Measurements from ENCODE around the gene PCDHB8. TPM values are rescaled to one million over a fixed set of nuclear protein-coding genes. Genes with fewer than 3 reads are reported as not detected.
"Not testable (repeated sequence)": the region's sequence is repeated elsewhere in the genome, so short reads cannot be mapped to it uniquely, and the experiment has no call there.

PCDHB8 gene
- total RNA-seq, 4 donors from 2014 or later = 0.38 to 1.1 (median 0.67) TPM

GRCh38 chr5:141192110-141192725, 14.6 kb downstream of the PCDHB8 start, which contains the start of gene PCDHB10:
Gene PCDHB10, plus strand, starts transcription at chr5:141192353. Its CDS starts 200 bp downstream, at chr5:141192553.
- no peak for TF ChIP-seq CTCF (IDR thresholded peaks at IDR 0.05; ENCODE audit: low read depth)

GRCh38 chr5:141196363-141196762, 18.8 kb downstream of the PCDHB8 start:
- no peak for TF ChIP-seq CTCF (IDR thresholded peaks at IDR 0.05; ENCODE audit: low read depth)

GRCh38 chr5:141199359-141200235, 22.0 kb downstream of the PCDHB8 start, which contains the start of gene PCDHB11:
Gene PCDHB11, plus strand, starts transcription at chr5:141199627. Its CDS starts 148 bp downstream, at chr5:141199775.
- no peak for TF ChIP-seq CTCF (IDR thresholded peaks at IDR 0.05; ENCODE audit: low read depth)

- no peak for TF ChIP-seq CTCF (IDR thresholded peaks at IDR 0.05; ENCODE audit: low read depth)
Observed at GRCh38 chr5:141208478-141208877, 30.9 kb downstream of the PCDHB8 start, which contains the start of gene PCDHB12. Gene PCDHB12, plus strand, starts transcription at chr5:141208719. Its CDS starts 189 bp downstream, at chr5:141208908.

GRCh38 chr5:141213656-141214339, 36.2 kb downstream of the PCDHB8 start, which contains the start of gene PCDHB13:
Gene PCDHB13, plus strand, starts transcription at chr5:141213919. Its CDS starts 205 bp downstream, at chr5:141214124.
- TF ChIP-seq CTCF (IDR thresholded peaks at IDR 0.05; ENCODE audit: low read depth) = not testable (repeated sequence)

- TF ChIP-seq CTCF (IDR thresholded peaks at IDR 0.05; ENCODE audit: low read depth) = no peak
Observed at GRCh38 chr5:141223112-141223783, 45.7 kb downstream of the PCDHB8 start, which contains the start of gene PCDHB14. Gene PCDHB14, plus strand, starts transcription at chr5:141223343. Its CDS starts 163 bp downstream, at chr5:141223506.

Other genes with a start within 250 kb of the PCDHB8 start
- gene PCDHAC2, start 211.3 kb upstream of the PCDHB8 start, total RNA-seq = 1 to 10 TPM in 1 of 4 donors, under 1 TPM in 3; 0.49 to 1.1 (median 0.81) TPM
- gene PCDHB1, start 126.4 kb upstream of the PCDHB8 start, total RNA-seq = not detected
- gene PCDHB2, start 83.2 kb upstream of the PCDHB8 start, total RNA-seq = 1 to 10 TPM; 1.8 to 3.2 (median 2.1) TPM
- 1 to 10 TPM in 3 of 4 donors, under 1 TPM in 1; 0.85 to 3.8 (median 2.4) TPM for gene PCDHB3, start 77.3 kb upstream of the PCDHB8 start, total RNA-seq
- gene PCDHB4, start 56.0 kb upstream of the PCDHB8 start, total RNA-seq = 1 to 10 TPM; 2.0 to 7.0 (median 4.1) TPM
- gene PCDHB5, start 42.6 kb upstream of the PCDHB8 start, total RNA-seq = 1 to 10 TPM in 2 of 4 donors, under 1 TPM in 2; 0.33 to 3.4 (median 1.6) TPM
- 1 to 10 TPM in 1 of 4 donors, under 1 TPM in 2, not detected in 1; 0.85 to 1.3 (median 0.94) TPM for gene PCDHB6, start 27.7 kb upstream of the PCDHB8 start, total RNA-seq
- 1 to 10 TPM in 3 of 4 donors, under 1 TPM in 1; 0.49 to 1.5 (median 1.3) TPM for gene PCDHB7, start 5.1 kb upstream of the PCDHB8 start, total RNA-seq
- gene PCDHB16, start 4.6 kb downstream of the PCDHB8 start, total RNA-seq = 1 to 10 TPM; 2.2 to 4.9 (median 2.7) TPM
- gene PCDHB9, start 9.4 kb downstream of the PCDHB8 start, total RNA-seq = 1 to 10 TPM; 1.0 to 2.4 (median 2.1) TPM
- 1 to 10 TPM; 2.4 to 4.7 (median 2.4) TPM for gene PCDHB10, start 14.6 kb downstream of the PCDHB8 start, total RNA-seq
- gene PCDHB11, start 21.8 kb downstream of the PCDHB8 start, total RNA-seq = 1 to 10 TPM; 1.4 to 3.5 (median 2.1) TPM
- 1 to 10 TPM; 1.0 to 3.1 (median 2.3) TPM for gene PCDHB12, start 30.9 kb downstream of the PCDHB8 start, total RNA-seq
- gene PCDHB13, start 36.1 kb downstream of the PCDHB8 start, total RNA-seq = 1 to 10 TPM; 1.9 to 3.8 (median 2.8) TPM
- gene PCDHB14, start 45.6 kb downstream of the PCDHB8 start, total RNA-seq = 1 to 10 TPM; 1.8 to 3.8 (median 2.1) TPM
- gene PCDHB15, start 67.6 kb downstream of the PCDHB8 start, total RNA-seq = 1 to 10 TPM in 2 of 4 donors, under 1 TPM in 2; 0.34 to 1.9 (median 0.96) TPM
- 1 to 10 TPM in 2 of 4 donors, under 1 TPM in 2; 0.85 to 2.3 (median 1.0) TPM for gene SLC25A2, start 126.3 kb downstream of the PCDHB8 start, total RNA-seq
- 10 to 100 TPM; 41.1 to 77.9 (median 50.1) TPM for gene TAF7, start 143.0 kb downstream of the PCDHB8 start, total RNA-seq
- gene PCDHGA1, start 152.7 kb downstream of the PCDHB8 start, total RNA-seq = under 1 TPM; under 0.01 to 0.38 (median 0.33) TPM
- gene PCDHGA2, start 161.0 kb downstream of the PCDHB8 start, total RNA-seq = 1 to 10 TPM; 2.3 to 6.5 (median 2.6) TPM
- gene PCDHGA3, start 166.0 kb downstream of the PCDHB8 start, total RNA-seq = 1 to 10 TPM; 1.8 to 3.6 (median 2.4) TPM
- 1 to 10 TPM in 3 of 4 donors, under 1 TPM in 1; 0.75 to 2.3 (median 1.5) TPM for gene PCDHGB1, start 172.3 kb downstream of the PCDHB8 start, total RNA-seq
- gene PCDHGA4, start 177.2 kb downstream of the PCDHB8 start, total RNA-seq = 1 to 10 TPM; 2.7 to 4.0 (median 3.5) TPM
- gene PCDHGB2, start 182.2 kb downstream of the PCDHB8 start, total RNA-seq = 1 to 10 TPM; 2.1 to 5.3 (median 3.8) TPM
- gene PCDHGA5, start 186.4 kb downstream of the PCDHB8 start, total RNA-seq = 1 to 10 TPM; 2.7 to 5.8 (median 3.3) TPM
- gene PCDHGB3, start 192.5 kb downstream of the PCDHB8 start, total RNA-seq = 1 to 10 TPM; 1.5 to 4.4 (median 1.9) TPM
- 1 to 10 TPM; 3.1 to 6.2 (median 3.4) TPM for gene PCDHGA6, start 196.1 kb downstream of the PCDHB8 start, total RNA-seq
- gene PCDHGA7, start 205.0 kb downstream of the PCDHB8 start, total RNA-seq = 1 to 10 TPM; 1.8 to 5.1 (median 3.7) TPM
- gene PCDHGB4, start 209.9 kb downstream of the PCDHB8 start, total RNA-seq = 1 to 10 TPM; 2.3 to 4.1 (median 3.1) TPM
- 1 to 10 TPM; 1.5 to 2.8 (median 1.5) TPM for gene PCDHGA8, start 214.8 kb downstream of the PCDHB8 start, total RNA-seq
- gene PCDHGB5, start 220.2 kb downstream of the PCDHB8 start, total RNA-seq = 1 to 10 TPM; 5.3 to 7.0 (median 6.7) TPM
- gene PCDHGA9, start 225.0 kb downstream of the PCDHB8 start, total RNA-seq = 1 to 10 TPM; 4.1 to 8.3 (median 5.6) TPM
- gene PCDHGB6, start 230.2 kb downstream of the PCDHB8 start, total RNA-seq = 1 to 10 TPM; 4.6 to 7.7 (median 5.8) TPM
- gene PCDHGA10, start 235.2 kb downstream of the PCDHB8 start, total RNA-seq = 1 to 10 TPM; 4.4 to 6.0 (median 4.6) TPM
- gene PCDHGB7, start 239.9 kb downstream of the PCDHB8 start, total RNA-seq = 10 to 100 TPM in 1 of 4 donors, 1 to 10 TPM in 3; 7.2 to 10.4 (median 8.2) TPM
- gene PCDHGA11, start 243.3 kb downstream of the PCDHB8 start, total RNA-seq = 1 to 10 TPM; 3.4 to 6.2 (median 4.2) TPM

Data from subcutaneous adipose tissue (tissue), 4 donors.